K562 (cell line): ENCODE measurements around the gene TF. TPM values are rescaled to one million over a fixed set of nuclear protein-coding genes. Genes with fewer than 3 reads are reported as not detected.

Source experiments
- ATAC-seq: fragments of 200-7000 bp; cut with Tn5 transposase; 3 replicates; pipeline ENCODE4 v1.9.1; 2020; ENCODE audit warnings: moderate library complexity
- BruUV-seq: library from RNA; stranded (reverse); fragments of 400-500 nt; replicated peaks from 2 replicates; lab custom pipeline; 2021; lab: Mats Ljungman, UMichigan
- CTCF ChIA-PET: fragments of 300-600 bp; formaldehyde crosslinking; extraction: SDS; loops from one replicate; lab custom pipeline; 2021; ENCODE audit warnings: low intra/inter-chr PET ratio; lab: Yijun Ruan, JAX
- POLR2A ChIA-PET: fragments of 300-600, 350-650 bp; sonication (Branson Sonifier 250); formaldehyde crosslinking; extraction: SDS; loops from one replicate; lab custom pipeline; 2021; ENCODE audit warnings: antibody characterized with exemption, inconsistent platforms; lab: Yijun Ruan, JAX
- DNase-seq, 4 experiments: peaks; one replicate each; pipeline versions ENCODE4 v3.0.0 to v3.0.0-alpha.2; 2011 to 2018; ENCODE audit warnings: low spot score in 3 of 4, mixed read lengths in 3 of 4; ENCODE audit errors: extremely low read depth in 1 of 4
- FAIRE-seq: peaks from 2 replicates; lab custom pipeline; 2011; peaks lifted over from hg19 to GRCh38; lab: Jason Lieb, UNC
- H2AFZ ChIP-seq: 2 replicates; pipeline ENCODE4 v1.6.0; 2011; ENCODE audit warnings: low read depth, low read length, control low read depth, inconsistent platforms
- H3K27ac ChIP-seq: fragments of 200-600 bp; 3 replicates; pipeline ENCODE4 v1.8.0; 2011; ENCODE audit warnings: low read depth, mild to moderate bottlenecking, control low read depth, inconsistent platforms, low read length, moderate library complexity, mixed read lengths; ENCODE audit errors: extremely low read depth
- H3K27me3 ChIP-seq, 2 experiments: fragments of 300-600 bp in 1 of 2; 2 replicates in 1 of 2; 3 replicates in 1 of 2; pipeline versions ENCODE4 v1.6.0 to v1.8.0; 2011; ENCODE audit warnings: inconsistent platforms in 2 of 2, low read length in 2 of 2, mild to moderate bottlenecking in 1 of 2, mixed read lengths in 1 of 2, moderate library complexity in 1 of 2; ENCODE audit not compliant: control insufficient read depth in 2 of 2, insufficient read depth in 2 of 2
- H3K36me3 ChIP-seq: fragments of 300-600 bp; 3 replicates; pipeline ENCODE4 v1.8.0; 2011; ENCODE audit warnings: mild to moderate bottlenecking, low read length, inconsistent platforms; ENCODE audit not compliant: control insufficient read depth, insufficient read depth
- H3K4me1 ChIP-seq, 2 experiments: fragments of 200-600 bp in 1 of 2; replicated peaks in 1 of 2; 2 replicates in 1 of 2; 3 replicates in 1 of 2; pipeline versions ENCODE4 v1.5.1 to v1.8.0; 2011; ENCODE audit warnings: inconsistent platforms in 2 of 2, low read length in 2 of 2, mild to moderate bottlenecking in 1 of 2, mixed read lengths in 1 of 2, moderate library complexity in 1 of 2; ENCODE audit not compliant: control insufficient read depth in 2 of 2, insufficient read depth in 2 of 2
- H3K4me2 ChIP-seq: 2 replicates; pipeline ENCODE4 v1.6.1; 2011; ENCODE audit warnings: low read length, control low read depth, inconsistent platforms, mixed read lengths; ENCODE audit not compliant: insufficient read depth
- H3K4me3 ChIP-seq: fragments of 200-600 bp; sonication (generic), shearing (Covaris generic); 2 replicates; pipeline ENCODE4 v1.5.1; 2016; ENCODE audit warnings: control low read depth, inconsistent platforms
- H3K79me2 ChIP-seq: fragments of 200-600 bp; 3 replicates; pipeline ENCODE4 v1.8.0; 2011; ENCODE audit warnings: low read length, inconsistent platforms; ENCODE audit not compliant: control insufficient read depth, insufficient read depth
- H3K9ac ChIP-seq, 2 experiments: 2 replicates each; pipeline versions ENCODE4 v1.6.0 to v1.6.1; 2011; ENCODE audit warnings: low read depth in 2 of 2, low read length in 2 of 2, control low read depth in 1 of 2, inconsistent platforms in 1 of 2, mild to moderate bottlenecking in 1 of 2, mixed read lengths in 1 of 2; ENCODE audit not compliant: insufficient read depth in 1 of 2
- H3K9me1 ChIP-seq: one replicate; pipeline ENCODE4 v1.6.0; 2011; ENCODE audit warnings: inconsistent platforms, mild to moderate bottlenecking, low read length, moderate library complexity; ENCODE audit not compliant: control insufficient read depth, insufficient read depth
- H3K9me3 ChIP-seq: replicated peaks from 2 replicates; pipeline ENCODE4 v1.5.1; 2011; ENCODE audit warnings: low read depth, low read length, inconsistent platforms; ENCODE audit not compliant: control insufficient read depth, insufficient read depth
- H4K20me1 ChIP-seq: replicated peaks from 2 replicates; pipeline ENCODE4 v1.6.1; 2011; ENCODE audit warnings: low read length, inconsistent platforms, mixed read lengths; ENCODE audit not compliant: control insufficient read depth, insufficient read depth
- CAMTA2 ChIP-seq: fragments of 250-450 bp; sonication (Bioruptor Pico); conservative IDR thresholded peaks from 2 replicates; pipeline ENCODE4 v1.5.1; 2022
- ETV6 ChIP-seq, 3 experiments: fragments of 150-350 bp in 1 of 3; sonication (generic) in 1 of 3; formaldehyde crosslinking in 1 of 3; IDR thresholded peaks; 2 replicates each; pipeline versions ENCODE4 v1.6.1 to v1.8.0; 2014 to 2022; ENCODE audit warnings: borderline replicate concordance in 2 of 3, low read depth in 2 of 3, antibody characterized with exemption in 1 of 3, low read length in 1 of 3, mild to moderate bottlenecking in 1 of 3, missing genetic modification reagents in 1 of 3
- NFYB ChIP-seq: IDR thresholded peaks from 2 replicates; pipeline ENCODE4 v1.6.1; 2011; ENCODE audit warnings: mild to moderate bottlenecking, moderate library complexity; ENCODE audit not compliant: insufficient read length; ENCODE audit errors: extremely low read depth
- PHTF2 ChIP-seq: fragments of 250-450 bp; sonication (Bioruptor Pico); IDR thresholded peaks from 2 replicates; pipeline ENCODE4 v1.5.0; 2021; ENCODE audit warnings: mild to moderate bottlenecking
- RBM14 ChIP-seq: fragments of 200-400 bp; formaldehyde crosslinking; IDR thresholded peaks from 2 replicates; pipeline ENCODE4 v1.6.1; 2018; ENCODE audit warnings: low read depth, mild to moderate bottlenecking, low read length, moderate library complexity, borderline replicate concordance; ENCODE audit not compliant: insufficient read depth
- RNF2 ChIP-seq: sonication (generic); IDR thresholded peaks from 2 replicates; pipeline ENCODE4 v1.6.1; 2016
- WHSC1 ChIP-seq: IDR thresholded peaks from one replicate; pipeline ENCODE4 v1.6.1; 2012; ENCODE audit warnings: low read length, control low read depth, inconsistent platforms
- YY1 ChIP-seq, 3 experiments: IDR thresholded peaks; 2 replicates each; pipeline ENCODE4 v1.6.1; 2011; ENCODE audit warnings: low read length in 2 of 3, mild to moderate bottlenecking in 2 of 3, moderate library complexity in 2 of 3, borderline replicate concordance in 1 of 3, control low read depth in 1 of 3, low read depth in 1 of 3; ENCODE audit not compliant: insufficient read depth in 3 of 3, insufficient replicate concordance in 2 of 3, control insufficient read depth in 1 of 3, insufficient read length in 1 of 3; ENCODE audit errors: extremely low read depth in 1 of 3
- ZNF324 ChIP-seq: fragments of 250-450 bp; sonication (Bioruptor Pico); IDR thresholded peaks from 2 replicates; pipeline ENCODE4 v1.4.0; 2020; ENCODE audit warnings: mild to moderate bottlenecking
- ZNF583 ChIP-seq: fragments of 250-450 bp; sonication (Bioruptor Pico); IDR thresholded peaks from 2 replicates; pipeline ENCODE4 v1.4.0; 2020
- WGBS: fragments of 100-300 bp; shearing (Covaris generic); methylation state at CpG from one replicate; pipeline ENCODE4 v1.1.6; 2016; ENCODE audit warnings: low coverage, mixed read lengths; ENCODE audit not compliant: insufficient coverage; ENCODE audit errors: missing lambda C conversion rate; 5-methylcytosine and 5-hydroxymethylcytosine counted together
- in situ Hi-C: fragments of 300-500 bp; cut with MboI; formaldehyde crosslinking; loops from 4 replicates; pipeline ENCODE4 v1.15.0; 2018; ENCODE audit warnings: inconsistent platforms, mixed read lengths
- intact Hi-C: fragments of 100-400 bp; cut with micrococcal nuclease; formaldehyde crosslinking; loops from 2 replicates; pipeline ENCODE4 v1.14.2; 2022
- polyA plus RNA-seq, 8 experiments: library from polyadenylated mRNA; depleted of rRNA in 4 of 8; stranded (reverse) in 5 of 8; unstranded in 3 of 8; fragments of >200 nt; fragmentation: Nextera tagmentation in 2 of 8; fragmentation: Illumina TruSeq in 1 of 8; extraction: Ambion mirVana in 2 of 8; extraction: Trizol in 1 of 8; gene quantifications; 2 replicates each; pipeline versions ENCODE4 v1.2.1 to v1.2.3, GENCODE V29; 2011 to 2014; ENCODE audit warnings: inconsistent platforms in 1 of 8, missing spikeins in 1 of 8
- total RNA-seq, 7 experiments: library from RNA; depleted of rRNA in 6 of 7; stranded (reverse); fragments of >200 nt in 6 of 7; fragmentation: Illumina TruSeq in 2 of 7; extraction: Trizol in 2 of 7; gene quantifications; 2 replicates each; pipeline versions ENCODE4 v1.2.1 to v1.2.3, GENCODE V29; 2011 to 2021; ENCODE audit warnings: low replicate concordance in 1 of 7
- TF ChIP-seq, protein P1 (sequence below), 3 experiments: fragments of 200-800 bp in 1 of 3; fragments of 250-450 bp in 1 of 3; fragments of 450-650 bp in 1 of 3; sonication (Bioruptor Pico) in 1 of 3; sonication (Bioruptor generic) in 1 of 3; formaldehyde crosslinking in 1 of 3; IDR thresholded peaks; 2 replicates each; pipeline versions ENCODE4 v1.6.1 to v1.8.0; 2016 to 2022; ENCODE audit warnings: mild to moderate bottlenecking in 2 of 3, missing genetic modification characterization in 2 of 3, missing compliant biosample characterization in 1 of 3, moderate library complexity in 1 of 3

Gene TF
- total and polyA plus RNA-seq, 9 of the 15 experiments (the other 6 are each of a cell fraction or from before 2014, with no cell fraction given): 0.09 to 9.2 (median 3.1) TPM

DNA sequence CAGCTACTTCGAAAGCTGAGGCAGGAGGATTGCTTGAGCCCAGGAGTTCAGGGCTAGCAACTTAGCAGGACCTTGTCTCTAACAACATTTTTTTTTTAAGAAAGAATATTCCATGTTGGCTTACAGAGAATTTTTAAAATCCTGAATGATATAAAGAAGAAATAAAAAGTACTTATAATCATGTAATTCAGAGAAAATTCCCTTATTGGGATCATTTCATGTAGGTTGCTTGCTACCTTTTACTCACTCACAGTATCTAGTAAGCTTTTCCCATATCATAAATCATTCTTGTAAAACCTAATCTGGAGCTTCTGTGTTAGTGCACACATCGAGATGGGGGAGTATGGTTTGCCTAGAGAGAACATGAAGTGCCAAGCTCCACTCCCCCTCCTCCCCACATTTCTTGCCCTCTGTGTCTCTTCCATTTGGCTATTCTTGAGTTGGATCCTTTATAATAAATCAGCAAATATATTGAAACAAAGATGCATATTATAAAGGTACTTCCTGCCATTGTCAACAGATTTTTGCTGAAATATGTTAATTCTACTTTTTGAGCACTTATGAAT, 13.6 kb downstream of the TF start (continued):
- TF ChIP-seq ETV6 (IDR thresholded peaks at IDR 0.05; ENCODE audit: borderline replicate concordance in 1 of 2, low read depth in 2 of 2, low read length in 1 of 2): no peak
- no peak for TF ChIP-seq ETV6 (CRISPR knock-in tag; IDR thresholded peaks at IDR 0.05; ENCODE audit: borderline replicate concordance)

DNA sequence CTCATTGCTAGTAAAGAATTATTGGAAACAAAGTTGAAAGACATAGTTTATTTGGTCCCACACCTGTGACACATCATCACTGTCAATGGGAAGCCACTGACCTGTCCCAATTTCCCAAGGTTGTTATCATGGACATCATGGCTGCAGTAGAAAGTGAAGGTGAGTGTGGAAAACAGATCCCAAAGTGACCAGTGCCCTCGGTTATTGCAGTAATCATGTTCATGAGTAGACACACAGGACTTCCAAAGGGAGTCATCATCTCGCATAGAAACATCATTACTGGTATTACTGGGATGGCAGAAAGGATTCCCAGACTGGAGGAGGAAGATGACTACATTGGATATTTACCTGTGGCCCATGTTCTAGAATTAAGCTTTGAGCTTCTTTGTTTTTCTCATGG, 14.7 kb downstream of the TF start:
- 13% methylated on average over 2 of the region's 2 CpGs for WGBS
- CTCF ChIA-PET: no interaction called here

More for the DNA sequence above, 14.7 kb downstream of the TF start:
- no peak overlapping the region for H3K9ac ChIP-seq
- no peak overlapping the region for H2AFZ ChIP-seq
- intact Hi-C loops: no loop called here
- DNase-seq (no peak), FAIRE-seq (no peak), ATAC-seq (no peak)
- no peak overlapping the region for H3K4me3 ChIP-seq
- in situ Hi-C loops: no loop called here
- H3K4me2 ChIP-seq: no peak overlapping the region
- H3K9me1 ChIP-seq: no peaks in the 10 kb centered on the region
- peaks cover 0 to 12% of the 10 kb centered on the region in 2 experiments; a peak in 2 of 5 replicates for H3K27me3 ChIP-seq
- TF ChIP-seq RNF2: no peak
- TF ChIP-seq ZNF324 (CRISPR knock-in tag): no peak
- no peak for TF ChIP-seq YY1 (IDR thresholded peaks at IDR 0.05; ENCODE audit: borderline replicate concordance in 1 of 3, control insufficient read depth in 1 of 3, extremely low read depth in 1 of 3, insufficient read depth in 3 of 3, insufficient read length in 1 of 3, insufficient replicate concordance in 2 of 3, low read depth in 1 of 3, low read length in 2 of 3)
- TF ChIP-seq PHTF2: no peak
- no peak for TF ChIP-seq ZNF583
- TF ChIP-seq WHSC1: no peak
- no peak for TF ChIP-seq CAMTA2 (CRISPR knock-in tag)
- TF ChIP-seq RBM14: no peak
- TF ChIP-seq NFYB: no peak
- TF ChIP-seq, protein P1, sequence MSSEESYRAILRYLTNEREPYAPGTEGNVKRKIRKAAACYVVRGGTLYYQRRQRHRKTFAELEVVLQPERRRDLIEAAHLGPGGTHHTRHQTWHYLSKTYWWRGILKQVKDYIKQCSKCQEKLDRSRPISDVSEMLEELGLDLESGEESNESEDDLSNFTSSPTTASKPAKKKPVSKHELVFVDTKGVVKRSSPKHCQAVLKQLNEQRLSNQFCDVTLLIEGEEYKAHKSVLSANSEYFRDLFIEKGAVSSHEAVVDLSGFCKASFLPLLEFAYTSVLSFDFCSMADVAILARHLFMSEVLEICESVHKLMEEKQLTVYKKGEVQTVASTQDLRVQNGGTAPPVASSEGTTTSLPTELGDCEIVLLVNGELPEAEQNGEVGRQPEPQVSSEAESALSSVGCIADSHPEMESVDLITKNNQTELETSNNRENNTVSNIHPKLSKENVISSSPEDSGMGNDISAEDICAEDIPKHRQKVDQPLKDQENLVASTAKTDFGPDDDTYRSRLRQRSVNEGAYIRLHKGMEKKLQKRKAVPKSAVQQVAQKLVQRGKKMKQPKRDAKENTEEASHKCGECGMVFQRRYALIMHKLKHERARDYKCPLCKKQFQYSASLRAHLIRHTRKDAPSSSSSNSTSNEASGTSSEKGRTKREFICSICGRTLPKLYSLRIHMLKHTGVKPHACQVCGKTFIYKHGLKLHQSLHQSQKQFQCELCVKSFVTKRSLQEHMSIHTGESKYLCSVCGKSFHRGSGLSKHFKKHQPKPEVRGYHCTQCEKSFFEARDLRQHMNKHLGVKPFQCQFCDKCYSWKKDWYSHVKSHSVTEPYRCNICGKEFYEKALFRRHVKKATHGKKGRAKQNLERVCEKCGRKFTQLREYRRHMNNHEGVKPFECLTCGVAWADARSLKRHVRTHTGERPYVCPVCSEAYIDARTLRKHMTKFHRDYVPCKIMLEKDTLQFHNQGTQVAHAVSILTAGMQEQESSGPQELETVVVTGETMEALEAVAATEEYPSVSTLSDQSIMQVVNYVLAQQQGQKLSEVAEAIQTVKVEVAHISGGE (CRISPR knock-in tag; IDR thresholded peaks at IDR 0.05): no peak
- no TSS peak for BruUV-seq
- H4K20me1 ChIP-seq: no peaks in the 10 kb centered on the region
- H3K27ac ChIP-seq: no peak overlapping the region
- H3K9me3 ChIP-seq: no peaks in the 10 kb centered on the region
- no peaks in the 10 kb centered on the region for H3K36me3 ChIP-seq
- H3K79me2 ChIP-seq: no peaks in the 10 kb centered on the region
- POLR2A ChIA-PET: interaction anchor here (1.4 kb wide), 1 partner anchor 18 kb away, joined by 5 read pairs; no protein-coding TSS in a partner anchor
- H3K4me1 ChIP-seq: no peaks in the 10 kb centered on the region
